SH-SY5Y (cell line): Measurements from ENCODE around the gene HIC2.

ENCODE experiments used
- GATA2 ChIP-seq: IDR thresholded peaks from 2 replicates; pipeline ENCODE4 v1.6.1; 2011; ENCODE audit warnings: mild to moderate bottlenecking, low read depth, low read length
- GATA3 ChIP-seq: IDR thresholded peaks from 2 replicates; pipeline ENCODE4 v1.6.1; 2011; ENCODE audit warnings: low read depth, mild to moderate bottlenecking, low read length, moderate library complexity

DNA sequence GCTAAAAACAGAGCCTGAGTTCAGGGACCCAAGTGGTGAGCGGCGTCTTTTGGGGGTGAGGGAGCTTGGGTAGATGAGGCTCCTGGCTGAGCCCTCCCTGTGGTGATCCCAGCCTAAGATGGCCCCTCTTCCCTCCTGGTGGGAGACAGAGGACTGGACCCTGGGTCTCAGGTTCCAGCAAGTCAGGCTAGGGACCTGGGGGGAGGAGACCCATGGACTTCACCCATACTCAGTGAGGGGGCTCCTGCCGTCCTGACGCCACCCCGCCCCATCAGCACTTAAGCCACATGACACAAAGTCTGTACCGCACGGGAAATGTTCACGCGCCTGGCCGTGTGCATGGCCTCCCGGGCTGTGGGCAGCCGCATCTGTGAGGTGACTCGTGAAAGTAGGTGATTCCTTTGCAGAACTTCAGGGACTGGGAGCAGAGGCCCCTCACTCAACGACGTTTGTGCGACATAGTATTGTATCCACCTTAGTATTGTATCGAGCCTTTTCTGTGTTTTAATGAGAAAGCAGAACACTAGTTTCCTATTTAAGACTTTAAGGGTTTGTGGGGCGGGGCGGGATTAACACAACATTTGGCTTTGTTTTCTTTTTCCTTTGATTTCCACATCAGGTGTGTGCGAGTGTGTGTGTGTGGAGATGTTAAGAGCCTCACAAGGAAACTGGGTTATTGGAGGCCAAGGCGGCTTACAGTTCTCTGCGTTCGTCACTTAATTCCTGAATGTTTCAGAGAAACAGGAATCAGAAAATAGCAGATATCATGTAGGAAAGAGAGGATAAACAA lies 31.7 kb downstream of the HIC2 start:
- TF ChIP-seq GATA3 (no peak), GATA2 (no peak)
